H9 (cell line): ENCODE results near the gene TSG101. TPM values are rescaled to one million over a fixed set of nuclear protein-coding genes. Genes with fewer than 3 reads are reported as not detected.

Source experiments
- DNase-seq: peaks from one replicate; pipeline ENCODE4 v3.0.0-alpha.2; 2017
- H2AFZ ChIP-seq: one replicate; pipeline ENCODE4 v1.6.1; 2013; ENCODE audit warnings: mild to moderate bottlenecking, low read length, control low read depth, moderate library complexity
- H2AK5ac ChIP-seq: 2 replicates; pipeline ENCODE4 v1.6.1; 2013; ENCODE audit warnings: low read length, control low read depth, mixed read lengths; ENCODE audit not compliant: insufficient read length
- H2BK120ac ChIP-seq: one replicate; pipeline ENCODE4 v1.6.1; 2013; ENCODE audit warnings: low read depth, mild to moderate bottlenecking, low read length, control low read depth, inconsistent platforms; ENCODE audit not compliant: poor library complexity, severe bottlenecking
- H2BK12ac ChIP-seq: 2 replicates; pipeline ENCODE4 v1.6.1; 2013; ENCODE audit warnings: low read length, control low read depth, mixed read lengths, low read depth; ENCODE audit not compliant: insufficient read length
- H2BK15ac ChIP-seq: 2 replicates; pipeline ENCODE4 v1.6.1; 2013; ENCODE audit warnings: low read depth, low read length, control low read depth
- H2BK20ac ChIP-seq: one replicate; pipeline ENCODE4 v1.6.1; 2013; ENCODE audit warnings: low read depth, mild to moderate bottlenecking, low read length, control low read depth, inconsistent platforms; ENCODE audit not compliant: poor library complexity, severe bottlenecking
- H2BK5ac ChIP-seq: 2 replicates; pipeline ENCODE4 v1.6.1; 2013; ENCODE audit warnings: low read length, control low read depth, mixed read lengths; ENCODE audit not compliant: insufficient read length
- H3K14ac ChIP-seq: 2 replicates; pipeline ENCODE4 v1.6.1; 2013; ENCODE audit warnings: low read length, control low read depth; ENCODE audit not compliant: insufficient read depth
- H3K18ac ChIP-seq: 2 replicates; pipeline ENCODE4 v1.6.1; 2013; ENCODE audit warnings: low read depth, mild to moderate bottlenecking, mixed read lengths, low read length, control low read depth; ENCODE audit not compliant: insufficient read length
- H3K23ac ChIP-seq: 2 replicates; pipeline ENCODE4 v1.6.1; 2013; ENCODE audit warnings: low read length, control low read depth, mixed read lengths, low read depth; ENCODE audit not compliant: insufficient read length
- H3K23me2 ChIP-seq: 2 replicates; pipeline ENCODE4 v1.6.1; 2013; ENCODE audit warnings: low read depth, mild to moderate bottlenecking, mixed read lengths, low read length, control low read depth; ENCODE audit not compliant: insufficient read length, poor library complexity, severe bottlenecking
- H3K27ac ChIP-seq: 2 replicates; pipeline ENCODE4 v1.5.1; 2013; ENCODE audit warnings: low read length, control low read depth, mixed read lengths, low read depth; ENCODE audit not compliant: insufficient read length
- H3K27me3 ChIP-seq: 2 replicates; pipeline ENCODE4 v1.6.1; 2013; ENCODE audit warnings: low read length, control low read depth, inconsistent platforms; ENCODE audit not compliant: insufficient read depth
- H3K4ac ChIP-seq: 2 replicates; pipeline ENCODE4 v1.6.1; 2013; ENCODE audit warnings: low read depth, mild to moderate bottlenecking, control low read depth, inconsistent platforms, low read length, moderate library complexity
- H3K4me1 ChIP-seq: 2 replicates; pipeline ENCODE4 v1.6.1; 2013; ENCODE audit warnings: low read length, control low read depth, inconsistent platforms; ENCODE audit not compliant: insufficient read depth
- H3K4me2 ChIP-seq: 2 replicates; pipeline ENCODE4 v1.6.1; 2013; ENCODE audit warnings: low read length, control low read depth, mixed read lengths; ENCODE audit not compliant: insufficient read length, insufficient read depth
- H3K56ac ChIP-seq: 2 replicates; pipeline ENCODE4 v1.6.1; 2013; ENCODE audit warnings: low read depth, mild to moderate bottlenecking, mixed read lengths, low read length, control low read depth; ENCODE audit not compliant: insufficient read length
- H3K79me1 ChIP-seq: 2 replicates; pipeline ENCODE4 v1.6.1; 2013; ENCODE audit warnings: low read depth, mild to moderate bottlenecking, moderate library complexity, low read length, control low read depth, inconsistent platforms; ENCODE audit not compliant: insufficient read depth, poor library complexity, severe bottlenecking
- H3K79me2 ChIP-seq: 2 replicates; pipeline ENCODE4 v1.6.1; 2013; ENCODE audit warnings: low read length, control low read depth, inconsistent platforms; ENCODE audit not compliant: insufficient read depth
- H3K9ac ChIP-seq: 2 replicates; pipeline ENCODE4 v1.6.1; 2013; ENCODE audit warnings: low read length, control low read depth, mixed read lengths; ENCODE audit not compliant: insufficient read length; ENCODE audit errors: extremely low read depth
- H3K9me3 ChIP-seq: one replicate; pipeline ENCODE4 v1.6.1; 2013; ENCODE audit warnings: low read depth, low read length, inconsistent platforms; ENCODE audit not compliant: control insufficient read depth
- H3T11ph ChIP-seq: one replicate; pipeline ENCODE4 v1.6.1; 2013; ENCODE audit warnings: mild to moderate bottlenecking, low read length, control low read depth, inconsistent platforms
- H4K20me1 ChIP-seq: one replicate; pipeline ENCODE4 v1.6.1; 2013; ENCODE audit not compliant: control insufficient read depth, insufficient read length, insufficient read depth
- H4K5ac ChIP-seq: 2 replicates; pipeline ENCODE4 v1.6.1; 2013; ENCODE audit warnings: low read depth, mild to moderate bottlenecking, mixed read lengths, low read length, control low read depth; ENCODE audit not compliant: insufficient read length
- H4K8ac ChIP-seq: replicated peaks from 2 replicates; pipeline ENCODE4 v1.6.1; 2013; ENCODE audit warnings: low read length, control low read depth, mixed read lengths, low read depth; ENCODE audit not compliant: insufficient read length
- H4K91ac ChIP-seq: 2 replicates; pipeline ENCODE4 v1.6.1; 2013; ENCODE audit warnings: low read depth, mild to moderate bottlenecking, moderate library complexity, mixed read lengths, low read length, control low read depth; ENCODE audit not compliant: insufficient read length
- H3K27ac Mint-ChIP-seq, 3 experiments: 2 replicates in 2 of 3; 3 replicates in 1 of 3; pipeline ENCODE4 v1.8.0; 2020 to 2021; ENCODE audit warnings: mixed read lengths in 3 of 3, mild to moderate bottlenecking in 1 of 3, moderate library complexity in 1 of 3
- H3K27me3 Mint-ChIP-seq: 2 replicates; pipeline ENCODE4 v1.8.0; 2021; ENCODE audit warnings: low read depth, mild to moderate bottlenecking, moderate library complexity, mixed read lengths
- H3K36me3 Mint-ChIP-seq, 3 experiments: 2 replicates in 2 of 3; 3 replicates in 1 of 3; pipeline ENCODE4 v1.8.0; 2020 to 2021; ENCODE audit warnings: low read depth in 3 of 3, mixed read lengths in 3 of 3; ENCODE audit not compliant: insufficient read depth in 1 of 3
- H3K4me1 Mint-ChIP-seq, 2 experiments: 2 replicates each; pipeline ENCODE4 v1.8.0; 2020; ENCODE audit warnings: mixed read lengths in 2 of 2
- H3K4me3 Mint-ChIP-seq, 2 experiments: 2 replicates in 1 of 2; 3 replicates in 1 of 2; pipeline ENCODE4 v1.8.0; 2020 to 2021; ENCODE audit warnings: mild to moderate bottlenecking in 2 of 2, mixed read lengths in 2 of 2, moderate library complexity in 1 of 2
- H3K9me3 Mint-ChIP-seq, 2 experiments: 2 replicates in 1 of 2; 3 replicates in 1 of 2; pipeline ENCODE4 v1.8.0; 2020; ENCODE audit warnings: mild to moderate bottlenecking in 2 of 2, mixed read lengths in 2 of 2, moderate library complexity in 1 of 2
- CTCF ChIP-seq: fragments of 200-600 bp; sonication (generic); conservative IDR thresholded peaks from 3 replicates; pipeline ENCODE4 v1.8.0; 2021; ENCODE audit warnings: antibody characterized with exemption, mild to moderate bottlenecking
- WGBS: extraction: QIAGEN DNeasy Blood & Tissue Kit; methylation state at CpG from one replicate; pipeline ENCODE4 v1.1.7; 2013; ENCODE audit warnings: missing lambda C conversion rate, low lambda C conversion rate, mixed read lengths; ENCODE audit not compliant: insufficient read length; ENCODE audit errors: extremely low coverage; 5-methylcytosine and 5-hydroxymethylcytosine counted together
- total RNA-seq: library from RNA; stranded (reverse); gene quantifications from 2 replicates; pipeline ENCODE4 v1.2.1, GENCODE V29; 2021

Gene TSG101
- total RNA-seq, 1 experiment from 2014 or later: 50.3 TPM

GRCh38 chr11:18575361-18575760, 48.6 kb upstream of the TSG101 start:
- Histone ChIP-seq H3T11ph (no peak overlapping the region), H2BK120ac (no peak overlapping the region), H2BK15ac (no peak overlapping the region), H2BK12ac (no peak overlapping the region), H2BK5ac (no peak overlapping the region), H3K23me2 (no peaks in the 10 kb centered on the region), H3K18ac (no peak overlapping the region), H3K23ac (no peak overlapping the region), H3K27me3 (no peaks in the 10 kb centered on the region), H2BK20ac (no peak overlapping the region), H3K56ac (no peak overlapping the region), H3K9me3 (no peaks in the 10 kb centered on the region), H2AFZ (no peak overlapping the region), H3K14ac (no peak overlapping the region), H3K79me1 (no peaks in the 10 kb centered on the region), H4K5ac (no peak overlapping the region), H3K9ac (no peak overlapping the region), H2AK5ac (no peak overlapping the region), H4K8ac (no peak overlapping the region), H3K79me2 (no peaks in the 10 kb centered on the region), H4K91ac (no peak overlapping the region), H4K20me1 (no peaks in the 10 kb centered on the region), H3K4ac (no peak overlapping the region), H3K4me2 (no peak overlapping the region), H3K4me1 (no peaks in the 10 kb centered on the region), H3K27ac (no peak overlapping the region)
- peaks cover 0 to 21% (median 7%) of the 10 kb centered on the region in 3 experiments; a peak in 5 of 7 replicates for H3K36me3 Mint-ChIP-seq
- no peak for DNase-seq
- H3K4me3 Mint-ChIP-seq: no peak overlapping the region
- H3K27ac Mint-ChIP-seq: no peak overlapping the region
- no peaks in the 10 kb centered on the region for H3K27me3 Mint-ChIP-seq
- no peaks in the 10 kb centered on the region for H3K9me3 Mint-ChIP-seq
- TF ChIP-seq CTCF: no peak
- no CpG with 5 or more reads among the region's 1 CpG for WGBS
- H3K4me1 Mint-ChIP-seq: peaks cover 0 to 3% of the 10 kb centered on the region in 2 experiments; a peak in 2 of 4 replicates
